ENCODE measurements around the gene VSTM5.

Gene VSTM5

DNA sequence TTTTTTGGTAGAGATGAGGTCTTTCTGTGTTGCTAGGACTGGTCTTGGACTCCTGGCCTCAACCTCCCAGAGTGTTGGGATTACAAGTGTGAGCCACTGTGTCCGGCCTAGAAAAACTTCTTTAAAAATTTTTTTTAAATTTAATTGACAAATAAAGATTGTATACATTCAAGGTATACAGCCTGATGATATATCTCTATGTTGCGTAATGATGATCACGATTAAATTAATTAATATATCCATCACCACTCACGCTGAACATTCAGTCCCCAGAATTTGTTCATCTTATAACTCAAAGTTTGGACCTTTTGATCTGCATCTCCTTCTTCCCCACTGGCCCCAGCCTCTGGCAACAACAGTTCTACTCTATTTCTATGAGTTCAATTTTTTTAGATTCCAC, 27.2 kb downstream of the VSTM5 start:
- TF ChIP-seq GATA2 (IDR thresholded peaks at IDR 0.05; ENCODE audit: low read depth, low read length), result no peak
- no peak for TF ChIP-seq GATA3 (IDR thresholded peaks at IDR 0.05; ENCODE audit: low read depth, low read length)

GRCh38 chr11:93822359-93822758, 28.1 kb downstream of the VSTM5 start:
- no peak for TF ChIP-seq GATA3 (IDR thresholded peaks at IDR 0.05; ENCODE audit: low read depth, low read length)
- no peak for TF ChIP-seq GATA2 (IDR thresholded peaks at IDR 0.05; ENCODE audit: low read depth, low read length)

GRCh38 chr11:93821617-93822016, 28.8 kb downstream of the VSTM5 start:
- no peak for TF ChIP-seq GATA3 (IDR thresholded peaks at IDR 0.05; ENCODE audit: low read depth, low read length)

- TF ChIP-seq GATA2 (IDR thresholded peaks at IDR 0.05; ENCODE audit: low read depth, low read length) (no peak), GATA3 (IDR thresholded peaks at IDR 0.05; ENCODE audit: low read depth, low read length) (no peak)
Measured at GRCh38 chr11:93820847-93821246, 29.6 kb downstream of the VSTM5 start.

GRCh38 chr11:93819966-93820695, 30.3 kb downstream of the VSTM5 start:
- no peak for TF ChIP-seq GATA3 (IDR thresholded peaks at IDR 0.05; ENCODE audit: low read depth, low read length)
- no peak for TF ChIP-seq GATA2 (IDR thresholded peaks at IDR 0.05; ENCODE audit: low read depth, low read length)

DNA sequence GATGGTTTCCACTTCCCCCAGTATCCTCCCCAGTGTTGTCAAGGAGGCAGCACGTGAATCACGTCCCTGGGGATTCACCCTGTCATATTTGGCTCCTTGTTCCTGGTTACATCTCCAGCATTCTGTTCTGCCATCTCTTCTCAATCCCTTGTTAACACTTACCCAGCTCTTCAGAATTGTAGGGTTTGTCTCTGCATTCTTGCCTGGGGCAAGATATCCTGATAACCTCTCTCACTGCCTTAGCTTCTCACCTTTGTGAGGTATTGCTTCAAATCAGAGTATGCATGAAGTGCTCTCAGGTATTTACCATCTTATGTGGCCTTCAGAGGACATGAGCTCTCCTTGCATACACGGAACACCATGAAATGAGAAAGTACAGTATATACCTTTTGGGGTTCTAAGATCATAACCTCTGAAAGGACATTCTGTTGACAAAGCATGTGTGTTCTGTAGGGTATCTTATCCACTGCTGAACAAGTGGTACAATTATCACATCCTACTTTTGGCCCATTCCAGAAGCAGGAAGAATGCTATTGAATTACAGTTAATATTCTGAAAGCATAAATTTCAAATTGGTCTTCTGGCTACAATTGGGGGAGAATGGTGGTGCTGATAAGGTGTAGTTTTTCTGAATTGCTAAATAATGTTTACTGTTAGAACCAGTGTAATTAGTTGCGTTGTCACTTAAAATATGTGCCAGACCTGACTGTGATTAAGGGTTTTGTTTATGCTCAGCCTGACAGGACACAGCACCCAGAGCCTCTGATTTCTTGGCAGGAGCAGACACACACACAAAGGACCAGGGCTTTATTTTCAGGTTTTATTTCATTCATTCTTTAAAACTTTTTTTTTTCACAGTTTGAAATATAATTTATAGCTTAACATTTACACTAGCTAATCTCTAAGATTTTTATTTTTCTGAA, 32.7 kb downstream of the VSTM5 start:
- TF ChIP-seq GATA3 (IDR thresholded peaks at IDR 0.05; ENCODE audit: low read depth, low read length), result no peak
- no peak for TF ChIP-seq GATA2 (IDR thresholded peaks at IDR 0.05; ENCODE audit: low read depth, low read length)

DNA sequence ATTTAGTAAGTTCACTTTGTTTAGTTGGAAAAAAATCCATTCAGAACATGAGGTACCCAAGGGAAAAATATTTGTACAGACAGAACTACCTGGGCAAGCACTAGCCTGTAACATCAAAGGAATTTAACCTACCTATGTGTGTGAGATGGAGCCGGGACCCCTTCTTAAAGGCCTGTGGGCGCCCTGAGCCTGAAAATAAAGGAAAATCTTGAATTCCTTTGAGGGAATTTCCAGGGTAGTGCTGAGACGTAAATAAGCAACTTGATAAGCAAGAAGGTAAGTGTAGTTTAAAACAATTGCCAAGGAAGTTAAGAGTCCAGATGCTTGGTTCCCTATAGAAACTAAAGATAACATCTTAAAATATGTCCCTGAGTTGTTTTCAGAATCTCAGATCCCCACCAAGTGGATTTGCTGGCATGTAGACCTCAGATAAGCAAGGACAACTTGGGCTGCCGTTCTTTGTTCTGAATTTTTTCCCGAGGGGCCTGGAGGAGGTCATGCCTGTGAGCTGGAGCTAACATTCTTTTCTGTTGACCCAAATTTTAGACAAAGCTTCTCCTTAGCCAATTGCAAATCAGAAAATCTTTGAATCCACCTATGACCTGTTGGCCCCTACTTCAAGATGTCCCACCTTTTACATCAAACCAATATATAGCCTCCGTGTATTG, 35.3 kb downstream of the VSTM5 start:
- TF ChIP-seq GATA2 (IDR thresholded peaks at IDR 0.05; ENCODE audit: low read depth, low read length) (no peak), GATA3 (IDR thresholded peaks at IDR 0.05; ENCODE audit: low read depth, low read length) (no peak)

DNA sequence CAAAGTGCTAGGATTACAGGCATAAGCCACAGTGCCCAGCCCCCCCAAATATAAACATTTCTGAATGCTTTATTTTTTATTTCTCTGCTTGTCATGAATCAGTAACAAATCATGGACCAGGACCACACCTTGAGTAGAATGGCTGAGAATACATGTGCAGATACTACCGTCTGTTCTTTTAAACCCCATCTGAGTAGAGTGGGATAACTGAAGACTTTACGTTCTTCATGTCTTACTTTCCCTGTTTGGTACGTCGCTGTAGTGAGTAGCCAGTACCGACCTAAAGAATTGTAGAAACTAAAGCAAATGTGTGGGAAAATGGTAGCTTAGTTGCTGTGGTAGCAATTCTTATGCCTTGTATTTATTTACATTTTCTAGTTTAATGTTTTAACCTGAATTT, 36.4 kb downstream of the VSTM5 start:
- TF ChIP-seq GATA2 (IDR thresholded peaks at IDR 0.05; ENCODE audit: low read depth, low read length), result no peak
- TF ChIP-seq GATA3 (IDR thresholded peaks at IDR 0.05; ENCODE audit: low read depth, low read length), result no peak

DNA sequence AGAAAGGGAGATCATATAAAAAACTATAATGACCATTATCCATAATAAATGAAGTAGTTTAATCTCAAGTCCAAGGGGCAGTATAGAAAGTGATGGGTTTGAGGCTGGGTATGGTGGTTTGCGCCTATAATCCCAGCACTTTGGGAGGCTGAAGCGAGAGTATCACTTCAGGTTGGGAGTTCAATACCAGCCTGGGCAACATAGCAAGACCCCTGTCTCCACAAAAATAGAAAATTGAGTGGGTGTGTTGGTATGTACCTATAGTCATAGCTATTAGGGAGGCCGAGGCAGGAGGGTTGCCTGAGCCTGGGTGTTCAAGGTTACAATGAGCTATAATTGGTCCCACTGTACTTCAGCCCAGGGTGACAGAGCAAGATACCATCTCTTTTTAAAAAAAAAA, 42.4 kb downstream of the VSTM5 start:
- TF ChIP-seq GATA2 (IDR thresholded peaks at IDR 0.05; ENCODE audit: low read depth, low read length) (no peak), GATA3 (IDR thresholded peaks at IDR 0.05; ENCODE audit: low read depth, low read length) (no peak)

DNA sequence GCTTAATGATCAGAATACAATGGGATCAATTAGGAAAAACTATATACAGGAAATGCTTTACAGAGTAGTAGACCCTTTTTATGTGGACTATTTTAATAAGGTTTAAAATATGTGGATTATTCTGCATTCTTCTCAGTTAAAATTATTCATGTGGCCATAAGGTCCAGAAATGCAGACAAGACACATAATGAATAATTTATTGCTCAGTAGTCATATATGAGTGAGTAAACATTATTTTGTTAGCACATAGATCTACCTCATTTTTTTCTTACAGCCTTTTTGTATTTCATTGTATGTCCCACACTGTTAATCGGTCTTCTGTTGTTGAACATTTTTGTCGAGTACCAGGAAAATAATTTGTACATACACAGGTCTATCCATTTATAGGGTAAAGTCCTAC, 45.5 kb downstream of the VSTM5 start:
- TF ChIP-seq GATA3 (IDR thresholded peaks at IDR 0.05; ENCODE audit: low read depth, low read length) (no peak), GATA2 (IDR thresholded peaks at IDR 0.05; ENCODE audit: low read depth, low read length) (no peak)

- TF ChIP-seq GATA3 (IDR thresholded peaks at IDR 0.05; ENCODE audit: low read depth, low read length) (no peak), GATA2 (IDR thresholded peaks at IDR 0.05; ENCODE audit: low read depth, low read length) (no peak)
Measured at GRCh38 chr11:93801366-93801765, 49.1 kb downstream of the VSTM5 start.

- TF ChIP-seq GATA2 (IDR thresholded peaks at IDR 0.05; ENCODE audit: low read depth, low read length) (no peak), GATA3 (IDR thresholded peaks at IDR 0.05; ENCODE audit: low read depth, low read length) (no peak)
Measured at GRCh38 chr11:93796441-93797231, 53.8 kb downstream of the VSTM5 start.

- no peak for TF ChIP-seq GATA2 (IDR thresholded peaks at IDR 0.05; ENCODE audit: low read depth, low read length)
- TF ChIP-seq GATA3 (IDR thresholded peaks at IDR 0.05; ENCODE audit: low read depth, low read length), result no peak
Measured at GRCh38 chr11:93791493-93791892, 58.9 kb downstream of the VSTM5 start.

DNA sequence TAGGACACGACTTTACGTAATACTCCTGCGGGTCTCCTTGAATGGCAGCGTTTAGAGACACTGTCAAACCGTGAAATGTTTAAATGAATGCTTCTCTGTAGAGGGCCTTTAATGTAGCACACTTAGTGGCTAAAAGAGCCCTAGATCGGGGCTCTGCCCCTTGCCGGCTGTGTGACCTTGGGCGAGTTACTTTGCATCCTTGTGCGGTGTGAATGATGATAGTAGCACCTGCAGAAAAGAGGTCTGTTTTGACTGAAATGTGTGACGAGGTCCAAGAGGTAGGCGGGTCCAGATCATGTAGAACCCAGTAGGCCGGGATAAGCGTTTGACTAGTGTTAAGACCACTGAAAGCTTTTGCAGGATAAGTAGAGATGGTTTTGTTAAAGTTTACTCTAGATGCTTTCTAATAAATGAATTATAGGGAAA, 65.5 kb downstream of the VSTM5 start:
- no peak for TF ChIP-seq GATA2 (IDR thresholded peaks at IDR 0.05; ENCODE audit: low read depth, low read length)
- TF ChIP-seq GATA3 (IDR thresholded peaks at IDR 0.05; ENCODE audit: low read depth, low read length), result no peak

Data from SH-SY5Y (cell line).